Raji (cell line): ENCODE results near the gene TNIP2.

Source experiments
- POLR2A ChIP-seq: IDR thresholded peaks from 2 replicates; pipeline ENCODE4 v1.6.1; 2011; ENCODE audit warnings: low read depth, low read length, control low read depth; ENCODE audit not compliant: insufficient read depth

Gene TNIP2

DNA sequence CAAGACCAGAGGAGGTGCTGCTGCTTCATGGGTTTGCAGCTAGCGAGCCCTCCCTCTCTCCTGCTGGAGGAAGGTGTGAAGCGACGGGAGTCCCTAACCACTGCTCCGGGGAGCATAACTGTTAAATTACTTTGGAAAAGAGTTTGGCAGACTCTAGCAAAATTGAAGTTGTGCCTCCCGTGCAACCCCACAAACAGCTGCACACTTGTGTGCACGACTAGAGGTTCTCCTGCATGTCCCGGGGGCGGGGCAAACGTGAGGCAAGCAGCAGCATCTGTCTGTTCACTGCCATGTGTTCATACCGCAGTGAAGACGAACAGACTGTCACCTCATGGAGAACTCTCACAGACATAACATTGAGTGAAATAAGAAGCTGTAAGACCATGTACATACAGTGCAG, 34.5 kb downstream of the TNIP2 start:
- no peak for TF ChIP-seq POLR2A

DNA sequence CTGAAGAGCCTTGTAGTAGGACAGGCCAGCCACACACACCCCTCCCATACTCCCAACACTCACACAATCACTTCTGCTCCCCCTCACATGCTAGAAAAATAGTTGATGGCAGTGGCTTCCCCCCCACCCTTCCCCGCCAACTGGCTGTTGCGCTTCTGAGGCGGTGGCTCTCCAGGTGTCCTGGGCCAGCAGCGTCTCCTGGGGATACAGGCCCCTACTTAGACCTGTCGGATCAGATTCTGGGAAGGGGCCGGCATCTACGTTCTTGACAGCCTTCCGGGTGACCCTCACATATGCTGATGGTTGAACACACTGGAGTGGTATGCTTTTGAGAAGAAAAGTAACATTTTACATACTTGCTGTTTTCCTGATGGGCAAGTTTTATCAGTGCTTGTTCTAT, 39.9 kb downstream of the TNIP2 start:
- TF ChIP-seq POLR2A = no peak

DNA sequence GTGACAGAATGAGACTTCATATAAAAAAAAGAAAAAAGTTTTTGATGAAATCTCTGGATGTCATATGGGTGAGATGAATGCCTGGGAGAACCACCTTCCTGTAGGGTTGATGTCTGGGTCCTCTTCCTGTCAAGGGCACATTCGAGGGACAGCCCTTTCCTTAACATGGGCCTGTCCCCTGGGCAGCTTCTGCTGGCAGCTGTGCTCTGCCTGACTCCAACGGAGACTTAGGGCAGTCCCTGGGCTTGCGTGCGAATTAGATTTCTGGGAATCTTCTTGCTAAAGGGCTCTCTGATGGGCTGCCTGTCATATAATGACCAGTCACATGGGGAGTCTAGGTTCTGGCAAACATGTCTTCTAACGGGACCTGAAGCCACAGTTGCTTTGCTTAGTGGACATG, 40.7 kb downstream of the TNIP2 start:
- no peak for TF ChIP-seq POLR2A

DNA sequence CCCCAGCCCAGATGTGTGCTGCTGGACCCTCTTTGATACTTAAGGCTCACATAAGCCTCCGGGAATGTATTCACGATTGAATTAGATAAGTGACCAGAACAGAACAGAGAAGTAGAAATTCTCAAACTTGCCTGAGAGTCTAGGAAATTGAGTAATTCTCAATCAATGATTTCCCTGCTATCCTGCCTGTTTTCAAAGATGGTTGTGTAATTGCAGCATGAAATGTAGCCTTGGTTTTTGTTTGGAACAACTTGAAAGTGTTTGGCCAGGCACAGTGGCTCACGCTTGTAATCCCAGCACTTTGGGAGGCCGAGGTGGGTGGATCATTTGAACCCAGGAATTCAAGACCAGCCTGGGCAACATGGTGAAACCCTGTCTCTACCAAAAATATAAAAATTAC, 41.2 kb downstream of the TNIP2 start:
- TF ChIP-seq POLR2A = no peak

DNA sequence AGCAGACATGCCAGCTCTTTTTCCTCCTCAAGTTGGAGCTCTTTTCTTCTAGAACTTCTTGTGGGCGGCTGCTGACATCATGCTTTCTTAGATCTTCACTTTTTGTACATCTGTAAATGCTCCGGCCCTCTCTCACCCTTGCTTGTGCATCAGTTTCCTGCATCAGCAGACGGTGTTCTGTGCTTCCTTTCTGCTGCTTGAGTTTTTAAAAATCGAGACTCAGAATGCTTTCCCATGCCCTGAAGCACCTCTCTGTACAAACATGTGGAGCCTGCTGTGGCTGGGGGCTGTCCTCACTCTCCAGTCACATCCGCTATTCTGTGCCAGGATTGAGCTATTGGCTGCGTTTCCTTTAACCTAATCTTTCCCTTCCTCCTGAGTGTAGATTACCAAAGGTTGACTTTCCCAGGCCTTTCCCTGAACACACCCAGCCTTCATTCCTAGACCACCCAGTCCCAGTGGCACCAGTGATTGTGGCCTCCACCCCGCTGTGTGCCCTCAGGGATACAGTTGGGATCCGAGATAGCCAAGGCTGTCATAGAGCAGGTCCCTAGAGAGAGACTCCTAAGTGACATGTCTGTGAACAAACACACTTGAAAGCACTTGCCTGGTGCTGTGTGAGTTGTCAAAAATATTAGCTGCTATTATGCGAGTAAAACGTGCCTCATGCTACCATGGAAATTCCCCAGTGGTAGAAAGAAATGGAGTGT, 41.9 kb downstream of the TNIP2 start:
- no peak for TF ChIP-seq POLR2A

DNA sequence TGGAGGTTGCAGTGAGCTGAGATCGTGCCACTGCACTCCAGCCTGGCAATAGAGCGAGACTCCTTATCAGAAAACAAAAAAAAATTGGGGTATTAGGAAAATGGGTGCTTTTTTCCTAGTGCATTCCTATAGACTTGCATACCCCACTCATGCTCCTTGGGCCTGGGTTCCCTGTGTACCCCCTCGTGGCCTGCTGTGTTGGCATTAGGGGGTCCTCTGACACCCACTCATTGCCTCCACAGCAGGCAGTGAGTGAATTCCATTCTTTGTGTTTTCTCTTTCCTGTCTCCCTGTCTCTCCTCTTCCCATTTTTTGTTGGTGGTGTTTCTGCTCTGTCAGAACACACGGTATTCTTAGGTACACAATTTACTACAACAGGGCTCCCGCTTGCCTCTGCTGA, 42.8 kb downstream of the TNIP2 start:
- TF ChIP-seq POLR2A = no peak

DNA sequence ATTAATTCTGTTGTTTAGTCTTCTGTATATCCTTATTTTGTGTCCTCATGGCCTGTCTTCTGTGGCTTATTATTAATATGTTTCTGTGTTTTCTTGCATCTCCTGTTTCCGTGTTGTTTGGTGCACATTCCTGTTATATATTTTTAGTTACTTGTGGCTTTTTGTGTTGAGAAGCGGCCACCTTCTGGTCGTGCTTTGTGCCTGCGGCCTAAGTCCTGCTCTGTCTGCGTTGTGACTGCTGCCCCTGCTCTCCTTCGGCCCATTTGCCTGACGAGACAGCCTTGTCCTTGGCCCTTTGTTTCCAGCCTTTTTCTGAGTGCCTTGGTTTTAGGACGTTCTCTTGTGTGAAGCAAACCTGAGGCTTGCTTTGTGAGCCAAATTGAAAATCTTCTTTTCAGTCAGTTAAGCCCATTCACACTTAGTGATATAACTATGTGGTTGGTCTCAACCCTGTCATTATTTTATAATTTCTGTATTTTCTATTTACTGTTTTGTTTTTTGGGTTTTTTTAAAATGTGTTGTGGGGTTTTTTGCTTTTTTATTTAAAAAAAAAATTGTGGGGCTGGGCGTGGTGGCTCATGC, 43.8 kb downstream of the TNIP2 start:
- no peak for TF ChIP-seq POLR2A

DNA sequence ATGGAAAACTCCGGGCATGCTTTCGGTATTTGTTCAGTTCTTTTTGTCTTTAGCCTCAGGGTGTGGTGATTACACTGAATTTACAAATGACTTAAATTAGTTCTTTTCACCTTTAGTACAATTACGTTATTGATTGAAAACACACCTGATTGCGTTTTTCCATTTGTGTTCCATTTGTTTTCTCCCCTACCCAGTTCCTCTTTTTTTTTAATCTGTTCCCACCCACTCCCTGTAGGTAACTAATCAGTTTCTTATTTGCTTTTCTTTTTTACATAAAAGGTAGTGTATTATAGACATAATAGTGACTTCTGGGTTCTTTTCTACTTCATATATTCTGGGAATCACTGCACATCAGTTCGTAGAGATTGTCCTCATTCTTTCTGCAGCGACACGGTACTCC, 53.4 kb downstream of the TNIP2 start:
- TF ChIP-seq POLR2A = no peak

DNA sequence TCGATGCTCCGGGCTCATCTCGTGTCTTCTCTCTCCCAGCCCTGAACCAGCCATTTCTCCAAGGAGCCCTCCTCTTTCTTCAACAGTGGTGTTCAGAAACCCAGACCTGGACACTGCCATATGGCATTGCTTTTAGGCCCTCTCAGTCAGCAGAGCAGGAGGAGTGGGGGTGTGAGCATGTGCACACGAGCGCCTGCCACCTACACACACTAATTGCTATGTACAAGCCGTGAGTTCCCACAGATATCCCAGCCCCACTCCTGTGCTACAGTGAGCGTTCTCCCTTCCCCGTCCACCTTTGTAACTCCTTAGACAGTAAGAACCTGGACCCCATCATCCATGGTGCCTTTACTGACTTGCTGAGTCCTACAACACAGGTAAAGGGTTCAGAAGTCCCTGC, 53.8 kb downstream of the TNIP2 start:
- no peak for TF ChIP-seq POLR2A

DNA sequence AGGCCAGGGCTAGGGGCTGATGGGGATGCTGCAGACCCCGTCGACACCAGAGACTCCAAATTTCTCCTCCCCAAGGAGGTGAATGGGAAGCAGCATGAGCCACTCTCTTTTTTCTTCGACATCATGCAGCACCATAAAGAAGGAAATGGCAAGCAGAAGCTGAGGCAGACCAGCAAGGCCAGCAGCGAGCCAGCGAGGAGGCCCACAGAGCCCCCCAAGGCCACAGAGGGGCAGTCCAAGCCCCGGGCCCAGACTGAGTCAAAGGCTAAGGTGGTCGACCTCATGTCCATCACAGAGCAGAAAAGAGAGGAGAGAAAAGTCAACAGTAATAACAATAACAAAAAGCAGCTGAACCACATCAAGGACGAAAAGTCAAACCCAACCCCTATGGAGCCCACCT, 56.1 kb downstream of the TNIP2 start:
- no peak for TF ChIP-seq POLR2A

DNA sequence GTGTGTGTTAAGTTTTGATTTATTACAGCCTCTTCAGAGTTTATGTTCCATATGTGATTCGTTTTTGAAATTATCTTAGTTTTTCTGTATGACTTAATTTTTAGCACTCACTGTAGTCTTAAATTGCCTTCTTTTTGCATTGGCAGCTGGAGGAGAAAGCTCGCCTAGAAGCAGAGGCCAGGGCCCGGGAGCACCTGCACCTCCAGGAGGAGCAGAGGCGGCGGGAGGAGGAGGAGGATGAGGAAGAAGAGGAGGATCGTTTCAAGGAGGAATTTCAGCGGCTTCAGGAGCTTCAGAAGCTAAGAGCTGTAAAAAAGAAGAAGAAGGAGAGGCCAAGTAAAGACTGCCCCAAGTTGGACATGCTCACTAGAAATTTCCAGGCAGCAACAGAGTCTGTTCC, 56.6 kb downstream of the TNIP2 start:
- no peak for TF ChIP-seq POLR2A

DNA sequence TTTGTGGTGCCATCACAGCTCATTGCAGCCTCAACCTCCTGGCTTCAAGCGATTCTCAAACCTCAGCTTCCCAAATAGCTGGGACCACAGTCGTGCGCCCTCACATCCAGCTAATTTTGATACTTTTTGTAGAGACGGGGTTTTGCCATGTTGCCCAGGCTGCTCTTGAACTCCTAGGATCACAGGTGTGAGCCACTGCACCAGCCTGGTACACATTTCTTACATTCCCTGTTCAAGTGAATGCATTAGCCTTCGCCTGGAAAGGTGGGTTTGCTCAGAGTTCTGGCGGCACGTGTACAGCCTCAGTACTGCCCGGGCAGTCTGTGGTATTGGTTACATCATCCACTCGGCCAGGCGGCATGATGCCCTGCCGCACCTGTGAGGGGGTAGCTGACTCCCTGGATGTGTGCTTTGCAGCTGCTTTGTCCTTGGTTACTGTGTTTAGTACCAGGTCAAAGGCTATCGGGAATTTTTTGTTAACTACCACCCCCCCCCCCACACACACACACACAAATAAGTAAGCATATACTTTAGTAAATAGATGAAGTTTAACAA, 57.1 kb downstream of the TNIP2 start:
- no peak for TF ChIP-seq POLR2A

DNA sequence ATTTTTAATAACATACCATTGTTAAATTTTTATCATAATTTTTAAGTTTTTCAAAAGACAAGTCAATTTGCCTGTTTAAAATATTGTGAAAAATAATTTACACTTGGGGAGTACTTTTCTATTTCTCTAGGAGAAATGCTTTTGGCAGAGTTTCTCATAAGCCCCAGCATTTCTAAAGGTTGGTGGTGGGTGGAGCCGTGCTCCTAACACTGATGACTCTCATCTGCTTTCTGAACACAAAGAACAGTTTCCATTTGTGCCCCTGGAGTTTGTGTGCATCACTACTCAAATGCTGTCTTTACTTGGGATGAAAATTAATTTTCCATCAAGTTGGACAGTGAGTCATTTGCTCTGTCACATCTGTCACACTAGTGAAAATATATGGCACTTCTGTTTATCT, 57.6 kb downstream of the TNIP2 start:
- no peak for TF ChIP-seq POLR2A

DNA sequence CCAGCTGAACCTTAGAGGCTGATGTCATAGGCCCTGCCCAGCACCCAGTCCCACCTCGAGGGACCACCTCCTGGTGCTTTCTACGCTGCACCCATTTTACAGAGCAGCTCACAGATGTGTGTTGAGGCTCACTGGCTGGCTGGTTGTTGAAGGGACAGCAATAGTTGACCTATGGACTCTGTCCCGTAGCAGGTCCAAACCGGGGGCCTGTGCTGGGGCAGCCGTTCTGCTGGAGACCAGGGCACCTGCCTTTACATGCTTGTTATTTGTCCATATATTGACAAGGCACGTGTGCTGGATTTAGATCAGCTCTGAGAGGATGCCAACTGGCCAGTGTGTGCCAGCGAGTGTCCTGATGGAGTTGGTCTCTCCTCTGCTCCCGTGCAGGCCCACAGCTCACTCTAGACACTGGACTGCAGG, 58.1 kb downstream of the TNIP2 start:
- no peak for TF ChIP-seq POLR2A

DNA sequence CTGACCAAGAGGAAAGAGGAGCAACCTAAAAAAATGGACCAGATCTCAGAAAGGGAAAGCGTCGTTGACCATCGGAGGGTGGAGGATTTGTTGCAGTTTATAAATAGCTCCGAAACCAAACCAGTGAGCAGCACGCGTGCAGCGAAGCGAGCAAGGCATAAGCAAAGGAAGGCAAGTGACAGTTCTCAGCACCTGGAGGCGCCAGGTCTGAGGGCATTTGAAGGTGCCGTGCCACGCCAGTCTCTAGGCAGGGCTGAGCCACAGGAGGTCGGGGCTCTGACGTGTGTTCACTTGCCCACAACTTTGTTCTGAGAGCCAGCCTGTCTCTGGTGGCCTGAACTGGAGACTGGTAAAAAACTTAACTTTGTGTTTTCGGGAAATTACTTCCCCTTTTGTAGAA, 59.7 kb downstream of the TNIP2 start:
- TF ChIP-seq POLR2A = 0 out of 2 replicates have a peak, but pooled peaks have one; percentile 28

DNA sequence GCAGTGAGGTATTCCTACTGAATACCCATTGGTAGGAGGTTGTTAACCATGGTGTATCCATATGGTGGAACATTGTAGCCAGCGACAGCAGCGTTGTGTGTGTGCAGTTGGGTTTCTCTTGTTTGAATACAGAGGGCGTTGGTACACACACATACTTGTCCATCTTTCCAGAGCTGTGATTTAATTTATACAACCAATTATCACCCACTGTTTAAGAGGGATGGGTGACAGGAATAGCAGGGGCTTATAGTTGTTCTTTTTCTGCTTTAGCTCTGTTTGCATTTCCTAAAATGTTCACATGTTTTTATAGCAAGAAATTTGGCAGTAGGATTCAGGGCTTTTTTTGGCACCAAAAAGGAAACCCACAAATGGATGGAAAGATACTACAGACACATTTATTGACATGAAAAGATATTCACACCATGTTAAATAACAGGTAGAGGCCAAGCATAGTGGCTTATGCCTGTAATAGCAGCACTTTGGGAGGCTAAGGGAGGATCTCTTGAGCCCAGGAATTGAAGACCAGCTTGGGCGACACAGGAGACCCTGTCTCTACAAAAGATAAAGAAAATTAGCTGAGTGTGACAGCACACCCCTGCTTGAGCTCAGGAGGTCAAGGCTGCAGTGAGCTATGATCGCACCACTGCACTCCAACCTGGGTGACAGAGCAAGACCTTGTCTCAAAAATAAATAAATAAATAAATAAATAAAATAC, 60.6 kb downstream of the TNIP2 start:
- no peak for TF ChIP-seq POLR2A
